ENCODE data around the gene ZMYND8. TPM values are rescaled to one million over a fixed set of nuclear protein-coding genes. Genes with fewer than 3 reads are reported as not detected.

Gene ZMYND8
- total and polyA plus RNA-seq, 2 of the 8 experiments (the other 6 are each of a cell fraction or from before 2014, with no cell fraction given) = 50.5 to 163 TPM

DNA sequence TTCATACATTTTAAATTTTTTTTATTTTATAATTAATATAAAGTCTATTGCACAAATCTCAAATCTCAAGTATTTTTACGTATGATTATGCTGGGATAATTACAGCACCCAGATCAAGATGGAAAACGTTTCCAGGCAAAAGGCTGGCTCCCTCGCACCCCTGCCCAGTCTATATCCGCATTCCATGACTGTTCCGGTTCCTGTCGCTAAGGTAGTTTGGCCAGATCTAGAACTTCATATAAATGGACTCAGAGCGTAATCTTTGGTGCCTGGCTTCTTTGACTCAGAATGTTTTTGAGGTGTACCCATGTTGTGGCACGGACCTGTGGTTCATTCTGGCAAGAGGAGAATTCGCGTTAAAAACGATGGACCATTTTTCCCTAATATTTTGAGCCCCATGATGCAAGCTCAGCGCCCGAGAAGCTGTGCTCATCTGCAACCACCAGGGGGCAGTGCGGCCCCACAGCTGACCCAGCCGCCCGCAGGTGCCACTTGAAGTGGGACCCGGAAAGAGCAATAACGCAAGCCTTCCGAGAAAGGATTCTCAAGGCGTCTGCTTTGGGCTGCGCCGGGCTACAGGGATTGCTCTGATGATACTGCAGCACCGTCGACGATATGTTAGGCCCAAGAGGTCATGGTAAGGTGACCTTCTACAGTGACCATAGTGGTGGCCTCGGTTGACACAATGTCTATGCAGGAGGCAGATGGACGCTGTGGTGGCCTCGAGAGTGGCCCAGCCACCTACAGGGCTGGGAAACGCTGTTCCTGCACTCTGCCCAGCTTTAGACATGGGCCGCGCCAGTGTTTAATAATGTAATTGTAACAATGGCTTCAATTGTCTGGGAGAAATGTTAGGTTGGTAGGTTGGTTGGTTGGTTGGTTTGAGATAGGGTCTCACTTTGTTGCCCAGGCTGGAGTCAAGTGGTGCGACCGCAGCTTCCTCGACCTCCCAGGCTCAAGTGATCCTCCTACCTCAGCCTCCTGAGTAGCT, 160.1 kb downstream of the ZMYND8 start (continued):
- peak; percentile 51 for TF ChIP-seq MAX (IDR thresholded peaks at IDR 0.05)
- no peak for TF ChIP-seq SIRT6 (IDR thresholded peaks at IDR 0.05; ENCODE audit: low read length)
- TF ChIP-seq USF2 (IDR thresholded peaks at IDR 0.05; ENCODE audit: low read length) = no peak
- 0 out of 2 replicates have a peak, but pooled peaks have one; percentile 13 for TF ChIP-seq CREB1 (IDR thresholded peaks at IDR 0.05)
- no peak for TF ChIP-seq JUN (IDR thresholded peaks at IDR 0.05; ENCODE audit: low read depth, low read length)
- no peak for TF ChIP-seq E2F6 (IDR thresholded peaks at IDR 0.05)
- no peak for TF ChIP-seq KDM5A (IDR thresholded peaks at IDR 0.05; ENCODE audit: low read length)
- TF ChIP-seq RXRA (IDR thresholded peaks at IDR 0.05; ENCODE audit: insufficient read depth, low read depth, low read length) = no peak
- no peak for TF ChIP-seq SP2 (IDR thresholded peaks at IDR 0.05; ENCODE audit: low read length)
- no peak for TF ChIP-seq FOSL1 (IDR thresholded peaks at IDR 0.05; ENCODE audit: insufficient read depth, low read depth, low read length)
- no peak for TF ChIP-seq NRF1 (IDR thresholded peaks at IDR 0.05; ENCODE audit: low read depth, low read length)
- TF ChIP-seq RAD21 (IDR thresholded peaks at IDR 0.05 in 1 of 2, conservative IDR thresholded peaks at IDR 0.05 in 1 of 2; ENCODE audit: low read depth in 2 of 2, low read length in 2 of 2) = peak; percentile 98
- no peak for TF ChIP-seq HDAC6 (IDR thresholded peaks at IDR 0.05; ENCODE audit: low read depth, low read length)
- TF ChIP-seq POU5F1 (IDR thresholded peaks at IDR 0.05; ENCODE audit: low read depth, low read length) = no peak
- TF ChIP-seq SUZ12 (IDR thresholded peaks at IDR 0.05; ENCODE audit: low read length) = no peak
- peak; percentile 29; the same call in 1 of the 2 replicates for TF ChIP-seq GABPA (IDR thresholded peaks at IDR 0.05; ENCODE audit: borderline replicate concordance, insufficient read depth, low read length)
- no peak for TF ChIP-seq POLR2A (IDR thresholded peaks at IDR 0.05; ENCODE audit: control extremely low read depth in 1 of 2, low read depth in 2 of 2, low read length in 2 of 2)
- no peak for TF ChIP-seq TAF7 (optimal IDR thresholded peaks at IDR 0.05; ENCODE audit: borderline replicate concordance, low read depth, low read length)
- 0 out of 4 replicates have a peak, but pooled peaks of 1 of the 2 experiments have one; percentile 36 for TF ChIP-seq SIN3A (conservative IDR thresholded peaks at IDR 0.05 in 1 of 2, IDR thresholded peaks at IDR 0.05 in 1 of 2; ENCODE audit: low read depth in 1 of 2, low read length in 2 of 2)

All from H1 (cell line).